Stomach smooth muscle (tissue), 2 donors: ENCODE results near the gene OR1D5.

Experiments used
- H3K27ac ChIP-seq: one replicate; pipeline ENCODE4 v1.7.0; 2013; ENCODE audit warnings: mild to moderate bottlenecking, low read length, inconsistent platforms
- H3K27me3 ChIP-seq, 2 donors: one replicate each; pipeline ENCODE4 v1.7.0; 2013; ENCODE audit warnings: low read length in 2 of 2; ENCODE audit not compliant: insufficient read depth in 2 of 2, control insufficient read depth in 1 of 2
- H3K36me3 ChIP-seq, 2 donors: one replicate each; pipeline ENCODE4 v1.7.0; 2013; ENCODE audit warnings: low read length in 2 of 2; ENCODE audit not compliant: control insufficient read depth in 2 of 2, insufficient read depth in 2 of 2
- H3K4me1 ChIP-seq: one replicate; pipeline ENCODE4 v1.7.0; 2013; ENCODE audit warnings: low read length; ENCODE audit not compliant: control insufficient read depth, insufficient read depth
- H3K4me3 ChIP-seq, 2 donors: one replicate each; pipeline ENCODE4 v1.7.0; 2013; ENCODE audit warnings: low read length in 2 of 2
- H3K9ac ChIP-seq, 2 donors: one replicate each; pipeline ENCODE4 v1.7.0; 2013; ENCODE audit warnings: low read length in 2 of 2, mild to moderate bottlenecking in 1 of 2
- H3K9me3 ChIP-seq, 2 donors: one replicate each; pipeline ENCODE4 v1.7.0; 2013; ENCODE audit warnings: low read length in 2 of 2; ENCODE audit not compliant: control insufficient read depth in 2 of 2
- donor health status: healthy.
- donor health status: Pancreatic carcinoma.

OR1D5 gene

DNA sequence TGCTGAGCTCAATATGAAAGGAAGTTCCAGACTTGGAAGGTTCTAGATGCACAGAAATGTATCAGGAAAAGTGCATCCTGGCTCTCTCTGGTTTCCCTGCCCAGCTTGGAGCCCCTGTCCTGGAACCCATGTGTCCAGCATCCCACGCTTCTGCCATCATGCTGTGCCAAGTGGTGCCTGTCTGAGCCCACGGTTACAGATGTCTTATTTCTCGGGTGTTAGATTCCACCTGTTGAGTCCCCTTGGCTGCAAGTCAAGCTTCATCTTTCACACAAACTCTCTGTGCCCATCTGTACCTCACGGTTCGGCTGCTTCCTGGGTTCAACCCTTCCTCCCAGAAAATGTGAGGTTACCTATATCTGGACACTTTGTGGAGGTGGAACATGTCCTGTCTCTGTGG, 22.5 kb downstream of the OR1D5 start:
- no peaks in the 10 kb centered on the region for H3K4me1 ChIP-seq
- no peaks in the 10 kb centered on the region for H3K36me3 ChIP-seq
- H3K27me3 ChIP-seq: peaks cover 4 to 8% of the 10 kb centered on the region in 2 donors
- no peak overlapping the region for H3K4me3 ChIP-seq
- peaks cover 6 to 10% of the 10 kb centered on the region in 2 donors for H3K9me3 ChIP-seq
- H3K9ac ChIP-seq: no peak overlapping the region
- no peak overlapping the region for H3K27ac ChIP-seq

DNA sequence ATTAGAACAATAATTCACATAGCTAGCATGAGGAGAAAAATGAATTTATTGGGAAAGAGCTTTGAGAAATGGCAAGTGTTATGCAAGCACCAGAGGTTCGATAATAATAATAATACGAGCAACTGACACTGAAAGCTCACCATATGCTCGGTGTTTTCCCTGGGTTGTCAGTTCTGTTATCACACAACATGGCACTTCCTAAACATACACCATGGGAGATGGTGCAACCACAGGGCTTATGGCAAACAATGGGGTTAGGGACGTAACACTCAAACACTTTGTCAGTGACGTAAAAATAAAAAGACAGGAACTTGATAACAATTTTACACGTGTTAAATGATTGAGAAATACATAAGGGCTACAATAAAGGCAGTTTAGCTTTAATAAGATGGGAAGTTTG, 23.7 kb downstream of the OR1D5 start:
- Histone ChIP-seq H3K9ac (no peak overlapping the region), H3K27me3 (peaks cover 4 to 8% of the 10 kb centered on the region in 2 donors), H3K4me3 (no peak overlapping the region), H3K4me1 (no peaks in the 10 kb centered on the region), H3K36me3 (no peaks in the 10 kb centered on the region), H3K27ac (no peak overlapping the region), H3K9me3 (peaks cover 6 to 10% of the 10 kb centered on the region in 2 donors)

DNA sequence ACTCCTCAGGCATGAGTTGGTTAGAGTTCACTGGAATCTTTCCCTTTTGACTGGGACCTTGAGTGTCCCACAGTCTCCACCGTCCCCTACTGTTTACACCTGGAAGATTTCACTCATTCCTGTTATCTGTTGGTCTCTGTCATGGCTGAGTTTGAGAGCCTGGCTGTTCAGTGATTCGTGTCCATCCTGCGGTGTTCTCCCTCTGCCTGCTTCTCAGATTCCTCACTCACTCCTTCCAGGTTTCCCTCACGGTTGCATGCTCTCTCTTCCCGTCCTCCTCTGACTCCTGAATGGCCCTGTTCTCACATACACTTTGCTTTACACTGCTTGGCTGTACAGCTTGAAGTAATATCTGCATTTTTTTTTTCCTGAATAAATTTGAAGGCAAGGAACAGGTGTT, 24.5 kb downstream of the OR1D5 start:
- Histone ChIP-seq H3K9me3 (peaks cover 4 to 6% of the 10 kb centered on the region in 2 donors), H3K27ac (no peak overlapping the region), H3K36me3 (no peaks in the 10 kb centered on the region), H3K4me1 (no peaks in the 10 kb centered on the region), H3K4me3 (no peak overlapping the region), H3K27me3 (peaks cover 4 to 8% of the 10 kb centered on the region in 2 donors), H3K9ac (no peak overlapping the region)

- Histone ChIP-seq H3K27me3 (peaks cover 4 to 8% of the 10 kb centered on the region in 2 donors), H3K36me3 (no peaks in the 10 kb centered on the region), H3K9ac (no peak overlapping the region), H3K4me3 (no peak overlapping the region), H3K4me1 (no peaks in the 10 kb centered on the region), H3K9me3 (no peaks in the 10 kb centered on the region), H3K27ac (no peak overlapping the region)
Measured at GRCh38 chr17:3037259-3037658, 26.1 kb downstream of the OR1D5 start.

DNA sequence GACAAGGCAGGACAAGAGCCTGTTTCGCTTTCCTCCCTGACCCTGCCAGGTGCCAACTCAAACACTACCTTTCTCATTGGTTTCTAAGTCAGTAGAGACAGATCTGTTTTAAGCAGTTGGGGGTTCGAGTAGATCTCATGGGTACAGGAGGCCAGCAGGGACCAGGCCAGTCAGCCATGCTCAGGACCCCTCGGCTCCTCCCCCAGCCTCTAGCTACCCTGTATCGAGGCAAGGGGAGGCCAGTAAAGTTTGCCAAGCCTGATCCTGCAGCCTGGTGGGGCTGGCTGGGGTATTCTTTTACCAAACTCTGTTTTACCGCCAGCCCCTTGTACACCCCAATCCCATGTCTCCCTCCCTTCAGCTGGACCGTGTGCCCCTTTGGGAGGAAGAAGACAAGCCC, 26.6 kb downstream of the OR1D5 start:
- H3K9me3 ChIP-seq: no peaks in the 10 kb centered on the region
- no peaks in the 10 kb centered on the region for H3K36me3 ChIP-seq
- H3K9ac ChIP-seq: no peak overlapping the region
- no peak overlapping the region for H3K4me3 ChIP-seq
- no peak overlapping the region for H3K27ac ChIP-seq
- peaks cover 3 to 6% of the 10 kb centered on the region in 2 donors for H3K27me3 ChIP-seq
- H3K4me1 ChIP-seq: no peaks in the 10 kb centered on the region

- no peak overlapping the region for H3K9ac ChIP-seq
- no peaks in the 10 kb centered on the region for H3K4me1 ChIP-seq
- no peak overlapping the region for H3K27ac ChIP-seq
- H3K4me3 ChIP-seq: no peak overlapping the region
- peaks cover 0 to 3% of the 10 kb centered on the region in 2 donors for H3K27me3 ChIP-seq
- H3K36me3 ChIP-seq: no peaks in the 10 kb centered on the region
- H3K9me3 ChIP-seq: no peaks in the 10 kb centered on the region
Measured at GRCh38 chr17:3035968-3036280, 27.5 kb downstream of the OR1D5 start.

DNA sequence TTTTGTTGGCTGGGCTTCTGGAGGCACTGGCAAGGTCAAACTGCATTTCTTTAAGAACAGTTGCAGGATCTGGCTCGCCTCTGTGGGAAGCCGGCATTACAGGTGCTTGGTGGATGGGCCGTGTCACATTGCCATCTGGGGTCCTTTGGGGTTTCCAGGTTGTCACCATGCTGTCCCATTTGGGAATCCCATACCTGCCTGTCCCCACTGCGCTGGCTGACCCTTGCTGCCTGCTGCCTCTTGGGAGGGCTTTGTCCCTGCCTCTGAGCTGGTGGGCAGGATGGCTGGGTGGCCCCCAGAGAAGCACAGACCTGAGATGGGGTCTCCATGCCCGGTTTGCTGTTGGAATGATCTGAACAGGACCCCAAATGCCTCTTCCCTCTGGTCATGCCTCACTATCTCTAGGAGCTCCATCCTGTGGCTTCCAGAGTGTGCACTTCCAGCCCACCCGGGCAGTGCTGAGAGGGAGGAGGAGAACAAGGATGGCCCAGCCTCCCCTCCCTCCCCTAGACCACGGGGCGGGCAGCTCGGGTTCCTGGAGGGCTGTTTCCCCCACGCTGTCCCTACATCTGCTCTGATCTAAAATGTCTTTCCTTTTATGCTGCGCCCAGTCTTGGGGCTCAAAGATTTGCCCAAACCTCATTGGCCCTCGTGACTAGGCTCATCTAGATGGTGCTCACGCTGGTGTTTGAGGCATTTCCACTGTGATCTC, 28.0 kb downstream of the OR1D5 start:
- no peak overlapping the region for H3K27ac ChIP-seq
- no peak overlapping the region for H3K4me3 ChIP-seq
- no peaks in the 10 kb centered on the region for H3K36me3 ChIP-seq
- peaks cover 0 to 2% of the 10 kb centered on the region in 2 donors for H3K27me3 ChIP-seq
- H3K9me3 ChIP-seq: no peaks in the 10 kb centered on the region
- H3K9ac ChIP-seq: no peak overlapping the region
- H3K4me1 ChIP-seq: no peaks in the 10 kb centered on the region

GRCh38 chr17:3034578-3034920, 28.9 kb downstream of the OR1D5 start:
- Histone ChIP-seq H3K9ac (no peak overlapping the region), H3K4me3 (no peak overlapping the region), H3K27ac (no peak overlapping the region), H3K9me3 (no peaks in the 10 kb centered on the region), H3K27me3 (no peaks in the 10 kb centered on the region), H3K4me1 (no peaks in the 10 kb centered on the region), H3K36me3 (no peaks in the 10 kb centered on the region)

- H3K27ac ChIP-seq: no peak overlapping the region
- no peak overlapping the region for H3K9ac ChIP-seq
- no peaks in the 10 kb centered on the region for H3K9me3 ChIP-seq
- no peak overlapping the region for H3K4me3 ChIP-seq
- H3K36me3 ChIP-seq: no peaks in the 10 kb centered on the region
- no peaks in the 10 kb centered on the region for H3K27me3 ChIP-seq
- H3K4me1 ChIP-seq: no peaks in the 10 kb centered on the region
Measured at GRCh38 chr17:3033741-3034577, 29.4 kb downstream of the OR1D5 start.

GRCh38 chr17:3033248-3033640, 30.2 kb downstream of the OR1D5 start:
- no peaks in the 10 kb centered on the region for H3K4me1 ChIP-seq
- H3K9me3 ChIP-seq: no peaks in the 10 kb centered on the region
- H3K4me3 ChIP-seq: no peak overlapping the region
- H3K27ac ChIP-seq: no peak overlapping the region
- H3K9ac ChIP-seq: no peak overlapping the region
- H3K27me3 ChIP-seq: no peaks in the 10 kb centered on the region
- H3K36me3 ChIP-seq: no peaks in the 10 kb centered on the region
